Retinal pigment epithelial cell (primary cell): Measurements from ENCODE around the gene CCDC174.

Source experiments
- DNase-seq: peaks from one replicate; pipeline ENCODE4 v3.0.0-alpha.2; 2010; ENCODE audit warnings: low read depth
- H3K4me3 ChIP-seq: 2 replicates; pipeline ENCODE4 v1.5.1; 2011; ENCODE audit warnings: mild to moderate bottlenecking, low read length, control low read depth, moderate library complexity
- CTCF ChIP-seq: conservative IDR thresholded peaks from 2 replicates; pipeline ENCODE4 v1.5.1; 2011; ENCODE audit warnings: low read depth, low read length, control low read depth, inconsistent platforms

CCDC174 gene

GRCh38 chr3:14685179-14685578 is 33.6 kb downstream of the CCDC174 start:
- no peak for DNase-seq
- H3K4me3 ChIP-seq: no peak overlapping the region
- TF ChIP-seq CTCF: no peak

DNA sequence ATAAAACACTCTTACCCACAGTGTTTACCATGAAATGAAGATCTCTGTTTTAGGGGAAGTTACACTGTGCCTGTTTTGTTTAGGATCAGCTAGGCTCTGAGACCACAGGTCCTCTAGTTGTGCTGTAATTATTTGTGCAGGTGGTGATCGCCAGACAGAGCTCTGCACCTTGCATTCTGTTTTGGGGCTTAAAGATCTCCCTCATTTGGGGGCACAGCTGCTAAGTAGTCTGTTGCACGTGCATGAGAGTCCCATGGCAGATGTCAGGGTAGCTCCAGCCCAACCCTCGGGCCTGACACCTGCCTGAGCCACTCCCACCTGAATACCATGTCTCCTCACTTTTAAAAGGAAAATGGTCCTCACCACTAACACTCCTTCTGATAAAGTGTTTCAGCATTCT is 35.8 kb downstream of the CCDC174 start:
- H3K4me3 ChIP-seq: no peak overlapping the region
- no peak for DNase-seq
- no peak for TF ChIP-seq CTCF

DNA sequence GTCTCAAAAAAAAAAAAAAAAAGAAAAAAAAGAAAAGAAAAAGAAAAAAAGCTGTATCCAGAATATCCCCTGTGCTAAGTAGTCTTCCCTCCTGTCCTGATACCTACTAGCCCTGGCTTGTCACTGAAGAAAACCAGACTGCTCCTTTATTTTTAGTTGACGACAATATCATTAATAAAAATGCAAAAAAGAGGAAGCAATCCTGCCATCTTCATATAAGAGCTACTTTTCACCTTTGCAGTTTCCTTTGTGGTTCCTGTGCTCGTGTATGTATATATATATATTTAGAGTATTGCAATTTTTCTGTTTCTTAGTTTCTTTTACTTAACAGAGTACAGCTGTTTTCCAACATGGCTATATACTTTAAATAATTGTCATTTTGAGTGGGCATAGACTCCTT is 37.0 kb downstream of the CCDC174 start:
- no peak for DNase-seq
- TF ChIP-seq CTCF: no peak
- no peak overlapping the region for H3K4me3 ChIP-seq

- TF ChIP-seq CTCF: no peak
- no peak for DNase-seq
Measured at GRCh38 chr3:14689247-14689980, 37.9 kb downstream of the CCDC174 start.

DNA sequence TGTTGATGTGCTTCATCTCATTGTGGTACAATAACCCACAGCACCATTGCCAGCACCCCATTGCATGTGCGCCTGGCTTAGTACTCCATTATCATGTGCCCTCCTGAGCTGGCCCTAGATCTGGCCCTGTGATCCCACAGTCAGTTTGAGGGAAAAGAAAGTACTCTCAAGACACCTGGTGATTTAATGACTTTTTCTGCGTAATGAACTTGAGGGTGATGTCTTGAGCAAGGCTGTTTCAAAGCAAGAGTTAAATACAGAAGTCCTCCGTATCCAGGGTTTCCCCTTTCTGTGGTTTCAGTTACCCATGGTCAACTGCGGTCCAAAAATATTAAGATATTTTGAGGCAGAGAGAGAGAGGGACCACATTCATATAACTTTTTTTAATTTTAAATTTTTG is 39.7 kb downstream of the CCDC174 start:
- H3K4me3 ChIP-seq: no peak overlapping the region
- no peak for DNase-seq
- no peak for TF ChIP-seq CTCF

More at GRCh38 chr3:14689247-14689980, 37.9 kb downstream of the CCDC174 start:
- no peak overlapping the region for H3K4me3 ChIP-seq

- no peak overlapping the region for H3K4me3 ChIP-seq
- DNase-seq: no peak
- no peak for TF ChIP-seq CTCF
Measured at GRCh38 chr3:14691719-14692118, 40.2 kb downstream of the CCDC174 start.

- DNase-seq: no peak
- TF ChIP-seq CTCF: no peak
- H3K4me3 ChIP-seq: no peak overlapping the region
Measured at GRCh38 chr3:14698601-14699244, 47.2 kb downstream of the CCDC174 start.
